ENCODE measurements around the gene ADM5. TPM values are rescaled to one million over a fixed set of nuclear protein-coding genes. Genes with fewer than 3 reads are reported as not detected.

Gene ADM5
- total RNA-seq, 1 experiment from 2014 or later = 13.5 TPM

GRCh38 chr19:49665351-49666119 lies 23.9 kb upstream of the ADM5 start, which contains the start of the genes BCL2L12 and IRF3:
Gene BCL2L12, plus strand, starts transcription at chr19:49665933. Its CDS starts 760 bp downstream, at chr19:49666693.
Gene IRF3, minus strand, starts transcription at chr19:49665857. Its CDS starts 1,019 bp downstream, at chr19:49664838.
- Histone ChIP-seq H2AK5ac (ENCODE audit: insufficient read length, low read length) (no peak within 1 kb of the TSS), H2BK5ac (ENCODE audit: insufficient read length, low read length) (no peak within 1 kb of the TSS), H3K56ac (ENCODE audit: insufficient read length, low read depth, low read length) (peak within 1 kb of the TSS; percentile 37), H3K4me2 (ENCODE audit: insufficient read depth, insufficient read length, low read length) (peak within 1 kb of the TSS; percentile 99), H2BK20ac (ENCODE audit: low read depth, low read length, poor library complexity, severe bottlenecking) (no peak within 1 kb of the TSS), H3K18ac (ENCODE audit: insufficient read length, low read depth, low read length) (peak within 1 kb of the TSS; percentile 56), H4K8ac (replicated peaks; ENCODE audit: insufficient read length, low read depth, low read length) (no peak within 1 kb of the TSS), H2AFZ (ENCODE audit: low read length) (no peak within 1 kb of the TSS), H4K20me1 (ENCODE audit: control insufficient read depth, insufficient read depth, insufficient read length) (no peaks in the 10 kb centered on the region), H2BK120ac (ENCODE audit: low read depth, low read length, poor library complexity, severe bottlenecking) (no peak within 1 kb of the TSS), H3K4ac (ENCODE audit: low read depth, low read length) (no peak within 1 kb of the TSS; the same call in 1 of the 2 replicates), H4K91ac (ENCODE audit: insufficient read length, low read depth, low read length) (no peak within 1 kb of the TSS), H3K9me3 (ENCODE audit: control insufficient read depth, low read depth, low read length) (no peaks in the 10 kb centered on the region), H3K23ac (ENCODE audit: insufficient read length, low read depth, low read length) (peak within 1 kb of the TSS; percentile 9), H3K27me3 (ENCODE audit: insufficient read depth, low read length) (no peaks in the 10 kb centered on the region), H3K79me2 (ENCODE audit: insufficient read depth, low read length) (peaks cover 5% of the 10 kb centered on the region; the same call in 1 of the 2 replicates), H2BK15ac (ENCODE audit: low read depth, low read length) (no peak within 1 kb of the TSS), H3K79me1 (ENCODE audit: insufficient read depth, low read depth, low read length, poor library complexity, severe bottlenecking) (peaks cover 11% of the 10 kb centered on the region), H2BK12ac (ENCODE audit: insufficient read length, low read depth, low read length) (no peak within 1 kb of the TSS), H3K27ac (ENCODE audit: insufficient read length, low read depth, low read length) (peak within 1 kb of the TSS; percentile 54), H3K14ac (ENCODE audit: insufficient read depth, low read length) (peak within 1 kb of the TSS; percentile 74), H3K23me2 (ENCODE audit: insufficient read length, low read depth, low read length, poor library complexity, severe bottlenecking) (peaks cover 18% of the 10 kb centered on the region), H4K5ac (ENCODE audit: insufficient read length, low read depth, low read length) (no peak within 1 kb of the TSS), H3T11ph (ENCODE audit: low read length) (no peak within 1 kb of the TSS), H3K9ac (ENCODE audit: extremely low read depth, insufficient read length, low read length) (peak within 1 kb of the TSS; percentile 88), H3K4me1 (ENCODE audit: insufficient read depth, low read length) (no peaks in the 10 kb centered on the region)
- peaks cover 12 to 37% of the 10 kb centered on the region in 2 experiments for H3K4me1 Mint-ChIP-seq
- H3K27ac Mint-ChIP-seq = peak within 1 kb of the TSS; percentile 96 to 99 (median 96)
- H3K4me3 Mint-ChIP-seq = peak within 1 kb of the TSS; percentile 99 to 100
- H3K9me3 Mint-ChIP-seq = peaks cover 0 to 1% of the 10 kb centered on the region in 2 experiments; a peak in 3 of 5 replicates
- TF ChIP-seq CTCF (conservative IDR thresholded peaks at IDR 0.05) = no peak
- H3K27me3 Mint-ChIP-seq (ENCODE audit: low read depth) = peaks cover 3% of the 10 kb centered on the region
- peak; percentile 94 for DNase-seq
- H3K36me3 Mint-ChIP-seq (ENCODE audit: insufficient read depth in 1 of 3, low read depth in 3 of 3) = peaks cover 35 to 59% (median 56%) of the 10 kb centered on the region in 3 experiments; a peak in 6 of 7 replicates
- WGBS (ENCODE audit: extremely low coverage, insufficient read length, low lambda C conversion rate) = no CpG with 5 or more reads among the region's 50 CpGs

Data from H9 (cell line).